Spleen (tissue), 7 donors: ENCODE results near the gene IL24.

Source experiments
- POLR2AphosphoS5 ChIP-seq, 3 donors: sonication (generic); formaldehyde crosslinking; IDR thresholded peaks; one replicate each; pipeline ENCODE4 v1.5.1; 2017; ENCODE audit warnings: antibody characterized with exemption in 3 of 3
- TF ChIP-seq, protein P1 (sequence below), 11 experiments: fragments of 200-600 bp in 7 of 11; fragments of 450-650 bp in 4 of 11; sonication (generic) in 4 of 11; IDR thresholded peaks in 8 of 11; conservative IDR thresholded peaks in 3 of 11; 1 replicate in 7 of 11; 2 replicates in 4 of 11; pipeline versions ENCODE4 v1.4.0 to v1.8.0; 2016 to 2021; ENCODE audit warnings: antibody characterized with exemption in 11 of 11, inconsistent platforms in 4 of 11, mild to moderate bottlenecking in 1 of 11
- donor health status: DM: no; HTN: no; CAD: no; lungs with moderate emphysema.
- donor health status: DM: no; HTN: no; CAD: no.
- donor health status: DM: no; HTN: no; CAD: no.

DNA sequence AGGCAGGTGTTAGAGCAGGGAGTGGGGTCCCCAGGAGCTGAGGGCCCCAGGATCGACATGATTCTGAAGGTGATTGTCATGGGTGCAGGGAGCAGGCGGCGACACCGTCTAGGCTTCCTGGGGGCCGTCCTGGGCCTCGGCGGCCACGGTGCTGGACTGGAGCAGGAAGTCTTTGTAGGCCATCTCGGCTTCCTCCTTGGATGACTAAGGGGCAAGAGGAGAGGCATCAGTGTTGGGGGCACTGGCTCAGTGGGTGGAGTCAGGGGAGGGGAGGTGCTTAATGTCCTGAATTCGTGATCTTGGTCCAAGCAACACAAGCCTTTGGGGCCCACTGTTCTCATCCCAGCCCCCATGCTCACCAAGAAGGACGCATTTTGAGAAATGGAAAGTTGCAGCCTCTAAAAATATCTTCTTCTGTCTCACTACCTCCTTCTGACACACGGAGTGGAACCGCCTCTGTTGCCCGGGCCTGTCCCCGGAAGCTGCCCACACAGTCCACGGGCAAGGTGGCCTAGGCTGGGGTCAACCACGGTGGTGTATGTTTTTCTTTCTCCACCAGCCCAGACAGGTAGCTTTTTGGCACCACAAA is 33.1 kb downstream of the IL24 start:
- TF ChIP-seq, protein P1, sequence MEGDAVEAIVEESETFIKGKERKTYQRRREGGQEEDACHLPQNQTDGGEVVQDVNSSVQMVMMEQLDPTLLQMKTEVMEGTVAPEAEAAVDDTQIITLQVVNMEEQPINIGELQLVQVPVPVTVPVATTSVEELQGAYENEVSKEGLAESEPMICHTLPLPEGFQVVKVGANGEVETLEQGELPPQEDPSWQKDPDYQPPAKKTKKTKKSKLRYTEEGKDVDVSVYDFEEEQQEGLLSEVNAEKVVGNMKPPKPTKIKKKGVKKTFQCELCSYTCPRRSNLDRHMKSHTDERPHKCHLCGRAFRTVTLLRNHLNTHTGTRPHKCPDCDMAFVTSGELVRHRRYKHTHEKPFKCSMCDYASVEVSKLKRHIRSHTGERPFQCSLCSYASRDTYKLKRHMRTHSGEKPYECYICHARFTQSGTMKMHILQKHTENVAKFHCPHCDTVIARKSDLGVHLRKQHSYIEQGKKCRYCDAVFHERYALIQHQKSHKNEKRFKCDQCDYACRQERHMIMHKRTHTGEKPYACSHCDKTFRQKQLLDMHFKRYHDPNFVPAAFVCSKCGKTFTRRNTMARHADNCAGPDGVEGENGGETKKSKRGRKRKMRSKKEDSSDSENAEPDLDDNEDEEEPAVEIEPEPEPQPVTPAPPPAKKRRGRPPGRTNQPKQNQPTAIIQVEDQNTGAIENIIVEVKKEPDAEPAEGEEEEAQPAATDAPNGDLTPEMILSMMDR (IDR thresholded peaks at IDR 0.05 in 8 of 11, conservative IDR thresholded peaks at IDR 0.05 in 3 of 11), result peak in 1 of 11 experiments; percentile 10
- TF ChIP-seq POLR2AphosphoS5 (IDR thresholded peaks at IDR 0.05), result peak; percentile 82 to 94 (median 86)
